Ecto neural progenitor cell (in vitro differentiated cells): ENCODE data around the gene FN1.

Experiments used
- DNase-seq: peaks from one replicate; pipeline ENCODE4 v3.0.0-alpha.2; 2018; ENCODE audit warnings: low spot score

FN1 gene

DNA sequence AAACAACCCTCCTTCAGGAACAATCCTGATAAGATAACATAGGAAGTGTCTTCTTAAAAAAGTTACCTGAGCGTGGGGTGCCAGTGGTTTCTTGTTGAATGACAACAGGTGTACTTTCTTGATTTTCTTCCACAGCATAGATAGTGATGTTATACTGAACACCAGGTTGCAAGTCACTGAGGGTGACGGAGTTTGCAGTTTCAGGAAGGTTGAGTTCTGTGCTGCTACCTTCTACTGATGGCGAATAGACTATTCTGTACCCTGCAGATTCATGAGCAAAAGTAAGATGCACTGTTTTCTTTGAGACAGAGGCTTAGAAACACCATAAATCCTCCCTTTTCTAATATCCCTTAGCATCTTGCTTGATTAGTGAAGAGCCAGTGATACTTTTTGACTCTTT is 28.8 kb downstream of the FN1 start:
- DNase-seq = no peak

DNA sequence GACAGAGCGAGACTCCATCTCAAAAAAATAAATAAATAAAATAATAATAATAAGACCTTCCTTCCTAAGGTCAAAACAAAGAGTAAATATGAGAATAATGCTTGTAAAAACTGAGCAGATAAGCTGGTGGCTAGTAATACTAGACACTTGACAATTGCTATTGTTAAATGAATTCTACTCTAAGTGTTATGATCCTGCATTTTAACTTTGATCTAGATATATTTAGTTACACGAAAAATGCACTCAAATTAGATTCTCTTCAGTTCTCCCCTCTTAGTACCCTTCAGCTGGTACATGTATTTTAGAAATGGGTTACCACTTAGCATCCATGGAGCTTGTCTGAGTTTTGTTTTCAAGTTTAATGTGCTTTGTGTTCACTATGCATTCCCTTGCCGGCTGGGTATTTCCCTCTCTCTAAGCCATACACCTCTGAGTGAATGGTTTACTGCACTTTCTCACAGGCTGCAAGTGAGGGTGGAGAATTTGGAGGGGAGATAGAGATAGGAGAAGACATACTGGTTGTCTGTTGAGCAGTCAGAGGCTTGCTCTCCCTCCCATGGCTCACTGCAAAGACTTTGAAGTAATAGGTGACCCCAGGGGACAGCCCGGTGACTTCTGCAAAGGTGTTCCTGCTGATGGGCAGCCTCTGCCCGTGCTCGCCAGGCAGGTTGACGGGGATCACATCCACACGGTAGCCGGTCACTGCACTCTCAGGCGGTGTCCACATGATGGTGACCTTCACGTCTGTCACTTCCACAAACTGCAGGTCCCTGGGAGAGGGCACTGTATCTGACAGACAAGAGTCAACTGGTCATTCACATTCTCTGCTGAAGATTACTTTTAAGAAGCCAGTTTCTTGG is 29.9 kb downstream of the FN1 start:
- DNase-seq = no peak

DNA sequence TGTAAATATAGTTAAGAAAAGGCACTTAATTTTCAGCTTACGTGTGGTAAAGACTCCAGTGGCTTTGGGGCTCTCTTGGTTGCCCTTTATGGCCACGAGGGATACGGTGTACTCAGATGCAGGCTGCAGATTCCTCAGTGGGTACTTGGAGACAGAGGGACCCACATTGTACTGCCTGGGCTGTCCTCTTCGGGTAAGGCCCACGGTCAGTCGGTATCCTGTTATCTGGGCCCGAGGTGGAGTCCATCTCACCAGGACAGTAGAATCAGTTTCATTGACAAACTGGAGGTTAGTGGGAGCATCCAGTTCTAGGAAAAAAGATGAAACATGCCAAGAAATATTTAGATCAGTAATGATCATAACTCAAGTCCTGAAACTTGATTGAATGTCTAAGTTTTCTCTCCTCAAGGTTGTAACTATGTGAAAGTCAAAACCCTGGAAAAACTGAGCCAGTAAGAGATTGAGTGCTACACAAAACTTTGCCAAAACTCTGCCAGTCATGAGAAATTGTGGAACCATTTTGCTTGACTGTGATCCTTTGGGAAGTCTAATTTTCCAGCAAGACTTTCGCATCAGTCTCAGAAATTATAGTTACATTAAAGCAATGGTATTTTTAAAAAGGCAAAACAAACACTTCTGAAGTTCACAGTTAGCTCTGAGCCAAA is 31.4 kb downstream of the FN1 start:
- no peak for DNase-seq

DNA sequence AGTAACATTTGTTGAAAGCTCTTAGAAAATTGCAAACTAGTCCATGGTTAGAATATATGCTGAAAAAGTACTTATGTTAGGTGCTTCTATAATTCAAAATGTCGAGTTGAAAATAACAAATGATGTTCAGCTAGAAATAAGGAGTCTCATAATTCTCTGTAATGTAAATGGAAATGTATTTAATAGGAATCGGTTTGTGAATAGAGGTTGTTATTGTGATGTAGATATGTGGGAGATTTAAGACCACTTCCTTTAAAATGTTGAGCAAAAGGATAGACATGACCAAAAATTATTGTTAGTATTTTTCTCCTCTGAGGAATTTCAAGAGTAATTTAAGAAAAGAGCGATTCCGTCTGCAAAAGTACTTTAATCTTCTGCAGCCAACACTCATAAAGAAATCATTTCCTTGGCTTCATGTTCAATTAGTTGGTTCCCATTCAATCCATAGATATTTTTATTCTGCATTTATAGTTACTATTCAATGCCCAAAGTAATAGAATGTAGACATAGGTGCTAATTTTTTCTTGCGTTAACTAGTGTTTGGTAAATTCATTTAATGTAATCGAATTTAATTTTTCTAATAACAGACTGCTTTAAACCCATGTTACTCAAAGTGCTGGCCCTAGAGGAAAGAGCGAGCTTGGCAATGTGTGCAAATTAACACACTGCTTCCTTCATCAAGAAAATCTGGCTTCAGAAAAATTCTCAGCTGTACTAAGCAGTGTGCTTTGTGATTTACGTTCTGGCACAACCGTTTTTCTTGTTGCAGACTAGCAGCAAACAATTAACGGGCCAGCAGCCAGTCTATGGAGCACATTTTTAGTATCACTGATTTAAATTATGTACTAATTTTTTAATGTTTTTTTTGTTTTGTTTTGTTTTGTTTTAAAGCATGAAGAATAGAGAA is 32.2 kb downstream of the FN1 start:
- DNase-seq = no peak

DNA sequence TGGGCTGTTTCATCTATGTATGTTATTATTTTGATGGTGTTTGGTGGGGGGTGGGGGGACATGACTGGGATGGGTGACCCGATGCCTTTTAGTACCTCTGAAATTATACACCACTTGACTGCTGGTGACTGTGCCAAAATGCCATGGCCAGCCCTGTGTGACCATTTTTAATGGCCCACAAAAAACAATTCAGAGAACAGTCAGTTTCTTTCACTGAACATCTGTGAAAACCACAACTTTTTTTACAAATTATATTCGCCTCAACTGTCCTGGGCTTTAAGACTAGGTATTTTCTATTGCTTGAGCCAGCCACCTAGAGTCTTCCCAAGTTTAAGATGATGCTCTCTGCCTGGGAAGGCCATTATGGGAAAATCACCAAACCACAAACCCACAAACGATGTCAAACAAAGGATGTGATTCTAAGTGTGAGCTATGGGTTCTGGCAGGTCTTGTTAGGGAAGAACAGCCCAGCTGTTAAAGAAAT is 33.9 kb downstream of the FN1 start:
- DNase-seq = no peak

DNA sequence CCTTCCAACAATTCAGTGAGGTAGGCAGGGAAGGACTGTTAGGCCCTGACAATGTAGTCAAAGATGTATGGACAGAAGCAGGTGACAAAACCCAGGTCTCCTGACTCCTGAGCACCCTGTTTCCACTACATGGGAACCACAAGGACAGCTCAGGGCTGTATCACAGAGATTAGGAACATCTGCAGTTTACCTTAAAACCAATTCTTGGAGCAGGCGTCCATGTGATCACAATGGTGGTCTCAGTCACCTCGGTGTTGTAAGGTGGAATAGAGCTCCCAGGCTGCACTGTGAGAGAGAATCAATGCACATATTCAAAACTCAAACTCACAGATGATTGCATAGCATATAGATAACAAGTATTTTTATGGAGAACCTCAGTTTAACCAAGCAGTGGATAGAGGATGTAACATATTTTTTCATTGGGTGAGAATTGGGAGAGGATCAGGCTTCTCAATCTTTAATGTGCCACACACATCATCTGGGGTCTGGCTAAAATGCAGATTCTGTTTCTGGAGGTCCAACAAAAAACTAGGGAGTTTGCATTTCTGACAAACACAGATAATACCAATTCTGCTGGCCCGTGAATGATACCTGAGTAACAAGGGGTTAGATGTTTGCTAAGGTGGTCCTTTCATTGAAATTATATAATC is 36.7 kb downstream of the FN1 start:
- no peak for DNase-seq

DNA sequence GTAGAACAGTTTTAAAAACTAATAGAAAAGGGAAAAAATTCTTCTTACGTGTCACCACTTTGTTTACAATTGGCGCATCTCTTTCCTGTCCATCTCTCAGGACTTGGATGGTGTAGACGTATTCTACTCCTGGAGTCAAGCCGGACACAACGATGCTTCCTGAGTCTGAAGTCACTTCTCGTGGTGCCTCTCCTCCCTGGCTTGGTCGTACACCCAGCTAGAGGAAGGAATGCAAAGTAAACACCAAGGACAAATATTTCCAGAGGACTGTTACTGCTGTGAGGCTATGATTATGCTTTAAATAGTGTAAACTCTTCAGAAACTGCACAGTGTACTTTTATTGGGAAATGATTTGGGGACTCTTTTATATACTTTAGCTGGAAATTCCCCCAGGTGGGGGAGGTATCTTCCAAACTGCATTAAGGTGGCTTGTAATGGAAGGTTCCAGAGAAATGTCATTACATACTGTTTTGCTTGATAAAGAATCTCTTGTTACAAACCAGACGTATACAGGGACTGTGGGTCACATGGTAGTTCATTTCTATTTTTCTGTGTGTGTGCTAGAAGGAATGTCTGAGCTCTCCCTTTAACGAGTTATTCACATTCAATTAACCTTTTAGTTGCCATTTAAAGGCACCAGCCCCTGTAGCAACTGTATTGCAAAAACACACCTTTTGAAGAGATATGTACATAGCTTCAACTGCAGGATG is 38.1 kb downstream of the FN1 start:
- no peak for DNase-seq

DNA sequence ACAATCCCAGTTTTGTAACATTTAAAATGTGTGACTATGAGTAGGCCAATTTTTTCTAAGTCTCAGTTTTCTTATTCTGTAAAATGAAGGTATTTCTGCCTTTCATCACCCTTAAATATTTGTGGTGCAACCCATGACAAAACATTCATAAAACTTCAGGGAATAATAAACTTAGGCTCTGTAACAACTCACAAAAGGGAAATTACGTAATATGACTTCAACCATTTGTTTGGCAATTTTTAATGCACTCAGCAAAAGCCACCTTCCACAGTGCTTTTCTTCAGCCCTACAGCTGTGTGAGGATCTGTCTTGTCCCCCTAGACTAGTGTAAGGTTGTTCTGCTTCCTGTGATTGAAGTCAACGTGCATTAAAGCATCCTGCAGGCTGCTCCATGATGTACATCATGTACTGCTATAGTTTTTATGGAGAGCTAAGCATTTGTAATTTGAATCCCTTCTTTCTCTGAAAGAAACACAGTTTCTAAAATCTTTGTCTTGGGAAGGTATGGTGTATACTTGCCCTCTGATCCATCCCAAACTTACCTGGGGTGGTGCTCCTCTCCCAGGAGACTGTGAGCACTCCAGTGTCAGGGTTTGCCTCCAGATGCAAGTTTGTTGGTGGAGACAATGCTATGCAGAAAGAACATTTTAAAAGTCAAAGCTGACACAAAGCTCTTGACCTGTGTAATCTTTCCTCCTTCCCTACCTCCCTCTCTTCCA is 39.1 kb downstream of the FN1 start:
- DNase-seq = no peak

DNA sequence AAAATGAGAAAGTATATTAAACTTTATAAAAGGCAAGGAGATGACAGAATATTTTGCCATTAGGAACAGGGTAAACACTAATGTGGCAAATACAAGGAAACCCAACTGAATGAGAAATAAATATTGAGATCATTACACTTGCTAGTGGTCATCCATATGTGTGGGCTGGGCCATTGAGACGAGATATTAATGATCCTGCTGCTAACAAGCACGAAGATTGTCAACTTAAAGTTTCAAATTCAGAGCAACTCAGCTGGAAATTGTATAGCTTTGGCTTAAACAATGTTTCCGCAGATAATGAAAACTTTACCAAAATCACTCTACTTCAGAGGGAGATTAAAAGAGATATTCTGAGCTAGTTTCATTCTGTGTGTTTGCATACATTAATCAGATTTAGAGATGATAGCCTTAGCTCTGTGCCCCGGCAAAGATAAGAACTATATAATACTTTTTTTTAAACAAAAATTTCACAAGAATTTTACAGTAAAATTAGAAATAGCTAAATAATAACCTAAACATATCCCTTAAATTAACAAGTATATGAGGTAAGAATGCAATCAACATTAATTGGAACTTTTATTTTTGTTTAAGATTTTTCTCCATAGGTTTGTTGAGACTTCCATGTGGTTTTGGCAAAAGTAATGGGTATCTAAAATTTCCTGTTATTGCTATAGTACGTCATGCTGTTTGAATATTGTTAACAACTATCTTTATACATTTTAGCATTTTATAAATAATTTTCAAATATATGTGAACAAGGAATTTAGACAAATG is 40.0 kb downstream of the FN1 start:
- no peak for DNase-seq

DNA sequence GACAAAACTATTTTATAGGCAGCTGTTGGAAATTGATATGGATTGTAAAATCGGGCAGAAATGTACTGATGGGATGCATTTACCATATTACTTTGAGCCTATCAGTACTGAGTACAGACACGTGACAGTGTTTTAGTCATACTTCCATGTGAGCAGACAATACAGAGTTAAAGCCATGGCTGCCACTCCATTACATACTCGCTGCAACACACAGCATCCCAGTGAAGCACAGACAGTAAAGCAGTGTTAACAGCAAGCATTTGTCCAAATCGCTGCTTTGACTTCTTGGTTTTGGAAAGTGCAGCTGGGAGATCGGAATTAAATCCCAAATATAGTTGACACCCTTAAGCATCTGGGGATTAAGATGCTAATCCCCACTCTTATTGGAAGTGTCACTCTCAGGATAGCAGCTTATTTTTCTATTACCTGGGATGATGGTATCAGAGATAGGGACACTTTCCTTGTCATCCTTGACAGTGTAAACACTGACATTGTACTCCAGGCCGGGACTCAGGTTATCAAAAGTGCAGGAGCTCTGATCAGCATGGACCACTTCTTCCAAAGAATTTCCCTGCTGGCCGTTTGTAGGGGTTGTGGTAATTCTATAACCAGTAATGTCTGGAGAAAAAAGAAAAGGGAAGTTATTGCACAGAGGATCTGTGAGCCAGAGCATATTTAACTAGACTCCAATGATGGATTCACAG is 41.6 kb downstream of the FN1 start:
- DNase-seq = no peak

DNA sequence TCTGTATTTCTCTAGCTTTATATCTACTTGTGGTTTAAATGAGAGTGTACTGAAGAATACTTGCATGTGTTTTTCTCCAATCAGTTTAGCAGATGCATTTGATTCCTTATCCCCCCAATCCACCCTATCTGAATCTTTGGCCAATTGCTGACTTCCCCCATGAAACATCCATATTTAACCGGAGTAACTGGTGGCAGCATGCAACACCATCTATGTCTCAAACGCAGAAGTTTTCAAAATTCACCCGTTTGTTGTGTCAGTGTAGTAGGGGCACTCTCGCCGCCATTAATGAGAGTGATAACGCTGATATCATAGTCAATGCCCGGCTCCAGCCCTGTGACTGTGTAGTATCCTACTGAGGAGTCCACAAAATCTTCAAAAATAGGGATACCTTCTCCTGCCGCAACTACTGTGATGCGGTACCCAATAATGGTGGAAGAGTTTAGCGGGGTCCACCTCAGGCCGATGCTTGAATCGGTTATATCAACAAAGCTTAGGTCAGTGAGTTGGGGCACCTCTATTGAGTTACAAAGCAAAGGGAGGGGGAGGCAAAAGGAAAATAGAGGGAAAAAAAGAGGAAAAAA is 43.1 kb downstream of the FN1 start:
- no peak for DNase-seq

DNA sequence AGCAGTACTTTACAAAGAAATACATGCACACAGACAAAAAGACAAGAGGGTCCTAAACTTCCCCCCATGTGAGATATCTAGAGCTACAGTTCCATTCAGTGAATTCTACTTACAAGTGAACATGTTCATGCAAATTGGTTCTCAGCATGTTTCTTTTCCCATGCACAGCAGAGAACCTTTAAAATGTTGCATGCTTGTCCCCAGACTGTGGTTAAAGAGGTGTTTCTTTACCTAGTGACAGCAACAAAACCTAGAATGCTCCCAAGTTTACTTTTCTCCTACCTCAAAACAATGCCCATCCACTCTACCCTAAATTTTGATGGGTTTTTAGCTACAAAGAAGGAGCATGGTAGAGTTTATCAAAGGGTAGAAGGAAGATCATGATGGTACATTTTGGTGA is 43.7 kb downstream of the FN1 start:
- DNase-seq = no peak

DNA sequence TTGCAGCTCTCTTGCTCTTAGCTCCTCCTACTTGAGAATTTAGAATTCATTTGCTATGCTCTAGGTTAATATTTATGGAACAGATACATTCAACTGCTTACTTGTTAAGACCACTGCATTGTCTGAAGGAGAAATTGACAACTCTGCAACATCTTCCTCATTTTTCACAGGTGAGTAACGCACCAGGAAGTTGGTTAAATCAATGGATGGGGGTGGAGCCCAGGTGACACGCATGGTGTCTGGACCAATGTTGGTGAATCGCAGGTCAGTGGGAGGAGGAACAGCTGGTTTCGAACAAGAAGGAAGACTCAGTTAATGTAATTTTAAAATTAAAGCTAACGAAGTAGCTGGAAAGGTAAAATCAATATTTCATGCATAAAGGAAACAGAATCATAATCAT is 44.3 kb downstream of the FN1 start:
- no peak for DNase-seq

DNA sequence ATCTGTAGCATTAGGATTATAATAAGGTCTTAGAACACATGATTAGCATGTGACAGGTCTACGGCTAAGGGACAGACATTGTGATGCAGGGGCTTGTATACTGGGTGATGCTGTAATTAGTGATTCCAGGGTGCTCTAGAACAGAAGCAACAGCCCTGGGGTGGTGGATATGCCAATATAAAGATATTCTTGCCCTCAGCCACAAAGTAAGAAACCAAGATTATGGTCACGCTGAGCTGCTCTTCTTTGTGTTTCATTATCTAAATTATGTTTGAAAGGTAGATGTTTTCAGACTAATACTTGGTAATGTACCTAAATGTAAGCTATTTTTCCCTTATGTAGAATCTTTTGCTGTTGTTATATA is 45.3 kb downstream of the FN1 start:
- no peak for DNase-seq

DNA sequence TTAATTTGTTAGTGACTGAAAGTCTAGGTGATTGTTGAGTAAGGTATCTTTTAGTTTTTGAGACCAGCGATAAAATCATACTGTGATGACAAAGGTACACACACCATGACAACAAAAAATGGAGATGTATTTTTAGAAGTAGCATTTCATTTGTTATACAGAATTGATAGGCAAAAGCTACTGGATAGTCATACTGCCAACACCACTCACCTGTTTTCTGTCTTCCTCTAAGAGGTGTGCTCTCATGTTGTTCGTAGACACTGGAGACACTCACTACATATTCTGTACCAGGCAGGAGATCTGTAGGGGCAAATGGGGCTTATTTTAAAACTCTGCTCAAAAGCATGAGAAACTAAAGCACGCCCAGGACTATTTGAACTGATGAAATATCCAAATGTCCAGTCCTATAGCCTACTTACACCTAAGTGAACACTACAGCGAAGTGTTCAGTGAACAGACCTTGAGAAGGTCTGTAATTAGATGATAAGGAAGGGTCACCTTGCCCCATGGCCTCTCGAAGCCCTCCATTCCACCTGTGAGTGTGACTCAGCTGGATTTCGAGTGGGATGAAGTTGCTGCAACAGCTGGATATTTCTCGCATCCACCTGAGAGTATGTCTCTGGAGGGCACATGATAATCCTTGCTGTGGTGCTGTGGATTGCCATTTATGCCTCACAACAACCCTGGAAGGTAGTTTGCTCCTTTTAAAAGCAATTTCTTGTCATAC is 47.7 kb downstream of the FN1 start:
- DNase-seq = no peak

DNA sequence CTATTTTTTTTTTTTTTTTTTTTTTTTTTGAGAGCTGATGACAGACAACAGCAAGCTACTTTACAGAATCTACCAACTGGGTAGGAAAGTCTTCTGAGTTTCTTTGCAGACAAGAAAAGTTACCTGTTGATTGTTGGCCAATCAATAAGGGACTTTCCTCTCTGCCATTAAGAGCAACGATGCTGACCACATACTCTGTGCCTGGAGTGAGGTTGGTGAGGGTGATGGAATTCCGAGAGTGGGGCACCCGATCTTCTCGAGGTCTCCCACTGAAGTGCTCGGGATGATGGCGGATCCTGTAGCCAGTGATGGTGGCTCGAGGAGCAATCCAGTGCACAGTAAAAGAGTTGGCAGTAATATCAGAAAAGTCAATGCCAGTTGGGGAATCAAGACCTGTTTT is 49.3 kb downstream of the FN1 start:
- DNase-seq = no peak

DNA sequence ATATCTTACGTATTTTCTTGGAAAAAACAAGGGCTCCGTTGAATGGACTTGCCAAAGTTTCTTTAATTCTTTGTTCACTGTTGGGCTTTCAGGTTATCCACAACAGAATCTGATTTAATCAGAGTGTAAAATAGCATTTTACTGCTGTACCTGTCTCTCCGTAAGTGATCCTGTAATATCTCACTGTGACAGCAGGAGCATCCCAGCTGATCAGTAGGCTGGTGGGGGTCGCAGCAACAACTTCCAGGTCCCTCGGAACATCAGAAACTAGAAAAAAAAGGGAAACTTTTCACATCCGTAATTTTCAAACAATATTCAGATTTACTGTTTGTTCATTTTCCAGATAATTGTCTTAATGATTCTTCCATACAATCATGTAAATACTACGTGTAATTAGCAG is 51.2 kb downstream of the FN1 start:
- no peak for DNase-seq

DNA sequence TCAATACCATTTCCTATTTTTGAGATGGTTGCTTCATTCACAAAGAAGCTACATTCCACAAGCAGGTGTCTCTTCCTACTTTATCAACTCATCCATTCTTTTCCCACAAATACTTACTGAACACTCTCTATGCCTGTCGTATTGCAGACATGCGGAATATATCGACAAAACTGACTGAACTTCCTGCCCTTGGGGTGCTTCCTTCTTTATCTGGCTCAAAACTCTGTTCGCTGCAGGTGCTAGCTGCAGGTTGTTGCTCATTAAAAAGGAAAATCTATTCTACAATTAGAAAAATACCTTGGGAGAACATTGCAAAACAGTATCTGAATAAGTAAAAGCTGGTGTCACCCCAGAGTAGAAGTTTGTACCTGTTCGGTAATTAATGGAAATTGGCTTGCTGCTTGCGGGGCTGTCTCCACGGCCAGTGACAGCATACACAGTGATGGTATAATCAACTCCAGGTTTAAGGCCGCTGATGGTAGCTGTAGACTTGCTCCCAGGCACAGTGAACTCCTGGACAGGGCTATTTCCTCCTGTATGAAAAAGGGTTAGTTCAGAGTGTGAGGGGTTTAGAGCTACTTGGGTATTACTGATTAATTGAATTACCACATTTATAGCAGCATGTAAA is 52.1 kb downstream of the FN1 start:
- no peak for DNase-seq
